Iris pigment epithelial cell (primary cell): Measurements from ENCODE around the gene EGFR.

Source experiments
- DNase-seq: peaks from one replicate; pipeline ENCODE4 v3.0.0-alpha.2; 2011; ENCODE audit warnings: low read depth

Gene EGFR

DNA sequence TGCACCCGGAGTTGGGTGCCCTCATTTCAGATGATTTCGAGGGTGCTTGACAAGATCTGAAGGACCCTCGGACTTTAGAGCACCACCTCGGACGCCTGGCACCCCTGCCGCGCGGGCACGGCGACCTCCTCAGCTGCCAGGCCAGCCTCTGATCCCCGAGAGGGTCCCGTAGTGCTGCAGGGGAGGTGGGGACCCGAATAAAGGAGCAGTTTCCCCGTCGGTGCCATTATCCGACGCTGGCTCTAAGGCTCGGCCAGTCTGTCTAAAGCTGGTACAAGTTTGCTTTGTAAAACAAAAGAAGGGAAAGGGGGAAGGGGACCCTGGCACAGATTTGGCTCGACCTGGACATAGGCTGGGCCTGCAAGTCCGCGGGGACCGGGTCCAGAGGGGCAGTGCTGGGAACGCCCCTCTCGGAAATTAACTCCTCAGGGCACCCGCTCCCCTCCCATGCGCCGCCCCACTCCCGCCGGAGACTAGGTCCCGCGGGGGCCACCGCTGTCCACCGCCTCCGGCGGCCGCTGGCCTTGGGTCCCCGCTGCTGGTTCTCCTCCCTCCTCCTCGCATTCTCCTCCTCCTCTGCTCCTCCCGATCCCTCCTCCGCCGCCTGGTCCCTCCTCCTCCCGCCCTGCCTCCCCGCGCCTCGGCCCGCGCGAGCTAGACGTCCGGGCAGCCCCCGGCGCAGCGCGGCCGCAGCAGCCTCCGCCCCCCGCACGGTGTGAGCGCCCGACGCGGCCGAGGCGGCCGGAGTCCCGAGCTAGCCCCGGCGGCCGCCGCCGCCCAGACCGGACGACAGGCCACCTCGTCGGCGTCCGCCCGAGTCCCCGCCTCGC, at the start of gene EGFR:
Gene EGFR (plus strand): TSS at position 657 of the 830 bp plus-strand sequence. CDS start 261 bp downstream, outside the sequence.
- peak; percentile 80 for DNase-seq

GRCh38 chr7:54969208-54969967, 49.4 kb upstream of the EGFR start:
- DNase-seq, result peak; percentile 23

GRCh38 chr7:54972733-54973294, 46.0 kb upstream of the EGFR start:
- DNase-seq, result no peak

DNA sequence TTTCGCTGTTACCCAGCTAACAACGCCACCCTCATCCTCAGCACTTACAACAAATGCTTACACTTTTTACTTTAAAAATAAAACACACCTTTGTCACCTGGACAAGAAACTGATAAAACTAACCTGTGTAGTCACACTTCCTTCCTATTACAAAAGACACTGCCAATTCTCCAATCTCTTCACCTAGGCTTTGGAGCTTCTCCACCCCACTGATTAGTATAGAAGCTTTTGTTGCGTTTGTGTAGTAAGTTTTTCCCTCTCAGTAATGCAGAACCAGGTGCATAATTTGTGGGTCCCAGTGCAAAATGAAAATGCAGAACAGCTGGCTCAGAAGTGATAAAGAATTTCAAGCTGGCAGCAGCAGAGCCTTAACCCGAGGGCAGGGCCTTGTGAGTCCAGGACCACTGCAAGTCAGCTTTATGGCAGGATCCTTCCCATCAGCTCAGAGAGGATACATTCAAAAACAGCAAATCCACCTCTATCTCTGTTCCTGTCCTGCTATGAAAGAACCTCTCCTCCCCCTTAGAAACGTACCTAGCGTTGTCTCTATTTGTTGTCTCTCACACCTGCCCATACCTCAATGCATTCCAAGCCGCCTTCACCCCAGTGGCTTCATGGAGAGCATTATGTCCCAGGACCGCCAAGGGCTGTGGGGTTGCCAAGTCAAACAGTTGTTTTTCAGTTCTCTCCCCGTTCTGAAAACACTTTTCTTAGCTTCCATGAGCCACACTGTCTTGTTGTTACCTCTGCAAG, 40.3 kb upstream of the EGFR start:
- no peak for DNase-seq

DNA sequence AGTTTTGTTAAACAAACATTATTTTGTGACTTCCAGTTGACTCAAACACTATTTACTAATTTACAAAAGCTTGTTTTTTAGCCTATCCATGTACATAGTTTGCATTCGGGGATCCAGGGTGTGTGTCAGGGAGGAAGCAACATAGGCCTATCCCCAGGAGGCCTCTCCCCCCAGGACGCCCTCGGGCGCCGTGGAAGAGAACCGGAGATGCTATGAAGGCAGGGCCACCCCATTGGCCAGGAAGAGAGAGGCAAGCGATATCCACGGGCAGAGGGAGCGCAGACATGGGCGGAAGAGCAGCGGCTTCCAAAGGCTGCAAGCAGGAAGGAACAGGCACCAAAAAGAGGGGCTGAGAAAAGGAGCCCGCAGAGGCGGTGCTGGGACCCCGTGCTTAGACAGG, 38.3 kb upstream of the EGFR start:
- no peak for DNase-seq

DNA sequence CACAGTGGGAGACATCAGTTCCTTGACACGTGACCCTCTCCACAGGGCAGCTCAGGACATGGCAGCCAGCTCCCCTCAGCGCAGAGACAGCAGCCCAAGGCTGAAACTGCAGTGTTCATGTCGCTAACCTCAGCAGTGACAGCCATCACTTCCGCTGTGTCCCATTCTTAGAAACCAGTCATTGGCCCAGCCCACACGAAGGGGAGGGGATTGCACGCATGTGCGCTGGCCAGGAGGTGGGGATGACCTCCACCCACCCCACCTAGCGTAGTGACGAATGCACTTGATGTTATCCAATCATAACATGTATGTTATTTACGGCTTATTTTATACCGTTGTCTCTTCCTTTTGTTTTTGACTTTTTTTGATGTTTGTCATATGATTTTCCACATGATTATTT, 36.9 kb upstream of the EGFR start:
- DNase-seq, result no peak

DNA sequence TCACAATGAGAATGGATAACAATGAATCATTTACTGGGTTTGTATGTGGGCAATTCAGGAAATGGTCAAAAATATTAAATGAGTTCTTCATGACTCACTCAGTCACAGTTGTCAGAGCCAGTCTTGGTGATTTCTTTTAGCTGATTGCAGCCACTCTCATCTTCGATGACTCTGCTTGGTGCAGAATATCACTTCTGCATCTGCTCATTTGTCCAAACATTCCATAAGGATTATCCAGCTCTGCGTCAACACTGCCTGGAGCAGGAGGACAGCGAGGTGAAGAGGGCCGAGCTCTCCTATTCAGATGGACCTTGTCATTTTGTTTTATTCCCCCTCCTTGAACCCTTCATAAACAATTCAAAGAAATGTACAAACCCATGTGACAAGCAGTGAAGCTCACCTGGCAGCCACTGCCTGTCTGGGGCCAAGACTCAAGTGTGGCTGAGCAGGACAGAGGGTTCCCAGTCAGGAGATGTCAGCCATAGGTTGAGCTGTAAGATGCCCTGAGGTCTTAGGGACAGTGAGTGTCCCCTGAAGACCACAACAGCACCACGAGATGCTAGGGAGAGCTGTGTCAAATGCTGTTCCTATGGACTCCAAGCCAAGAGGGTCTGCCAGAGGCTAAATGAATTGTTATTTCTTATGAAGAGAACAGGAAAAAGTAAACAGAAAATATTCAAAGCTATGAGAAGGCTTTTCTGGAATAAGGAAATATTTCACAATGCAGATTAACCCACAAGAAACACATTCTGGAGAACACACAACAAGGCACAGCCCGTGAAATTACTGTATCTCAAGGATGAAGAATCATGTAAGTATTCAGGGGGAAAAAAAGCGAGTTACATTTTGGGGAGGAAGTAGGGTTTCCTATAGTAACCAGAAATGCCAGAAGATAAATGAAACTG, 33.1 kb upstream of the EGFR start:
- peak; percentile 62 for DNase-seq

DNA sequence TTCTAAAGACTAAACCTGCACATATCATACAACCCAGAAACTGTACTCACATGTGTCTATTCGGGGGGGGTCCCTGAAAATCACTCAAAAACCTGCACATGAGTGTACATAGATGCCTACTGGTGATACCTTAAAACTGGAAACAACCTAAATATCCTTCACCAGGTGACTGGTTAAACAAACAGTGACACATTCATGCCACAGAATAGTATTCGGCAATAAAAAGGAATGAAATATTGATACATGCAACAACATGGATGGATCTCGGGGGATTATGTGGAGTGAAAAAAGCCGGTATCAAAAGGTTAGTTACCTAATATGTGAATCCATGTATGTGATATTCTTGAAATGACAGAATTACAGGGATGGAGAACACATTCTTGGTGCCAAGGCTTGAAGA, 32.1 kb upstream of the EGFR start:
- no peak for DNase-seq

DNA sequence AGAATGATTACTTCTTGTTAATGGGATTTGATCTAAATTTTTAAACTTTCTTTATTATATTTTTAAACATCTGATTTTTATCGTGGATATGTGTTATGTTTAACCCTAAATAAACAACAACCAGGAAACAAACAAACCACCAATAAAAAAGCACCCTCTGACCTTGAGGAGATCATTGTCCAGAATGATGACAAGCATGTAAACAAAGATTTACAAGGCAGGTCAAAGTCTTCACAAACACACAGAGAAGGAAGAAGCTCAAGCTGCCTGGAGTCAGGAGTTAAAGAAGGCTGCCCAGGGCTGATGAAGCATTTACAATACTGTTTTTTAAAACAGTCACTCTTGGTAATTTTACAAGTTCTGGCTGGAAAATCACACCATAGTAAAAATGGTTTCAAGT, 31.0 kb upstream of the EGFR start:
- DNase-seq, result no peak

DNA sequence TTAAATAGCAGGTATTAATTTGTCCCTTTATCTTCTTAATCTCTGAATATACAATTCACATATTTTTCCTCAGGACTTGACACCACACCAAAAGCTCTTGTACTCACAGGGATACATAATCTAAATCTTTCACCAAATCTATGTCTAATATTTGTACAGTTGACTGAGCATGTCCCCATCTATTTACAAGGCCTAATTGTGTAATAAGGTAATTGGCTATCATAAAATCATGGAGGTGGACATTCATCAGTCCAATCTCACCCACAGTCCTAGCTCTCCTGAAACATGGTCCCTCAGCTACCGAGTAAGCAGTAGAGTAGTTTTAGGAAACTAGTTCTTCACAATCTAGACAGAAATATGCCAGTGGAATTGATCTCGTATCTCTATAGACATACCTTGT, 30.3 kb upstream of the EGFR start:
- no peak for DNase-seq

DNA sequence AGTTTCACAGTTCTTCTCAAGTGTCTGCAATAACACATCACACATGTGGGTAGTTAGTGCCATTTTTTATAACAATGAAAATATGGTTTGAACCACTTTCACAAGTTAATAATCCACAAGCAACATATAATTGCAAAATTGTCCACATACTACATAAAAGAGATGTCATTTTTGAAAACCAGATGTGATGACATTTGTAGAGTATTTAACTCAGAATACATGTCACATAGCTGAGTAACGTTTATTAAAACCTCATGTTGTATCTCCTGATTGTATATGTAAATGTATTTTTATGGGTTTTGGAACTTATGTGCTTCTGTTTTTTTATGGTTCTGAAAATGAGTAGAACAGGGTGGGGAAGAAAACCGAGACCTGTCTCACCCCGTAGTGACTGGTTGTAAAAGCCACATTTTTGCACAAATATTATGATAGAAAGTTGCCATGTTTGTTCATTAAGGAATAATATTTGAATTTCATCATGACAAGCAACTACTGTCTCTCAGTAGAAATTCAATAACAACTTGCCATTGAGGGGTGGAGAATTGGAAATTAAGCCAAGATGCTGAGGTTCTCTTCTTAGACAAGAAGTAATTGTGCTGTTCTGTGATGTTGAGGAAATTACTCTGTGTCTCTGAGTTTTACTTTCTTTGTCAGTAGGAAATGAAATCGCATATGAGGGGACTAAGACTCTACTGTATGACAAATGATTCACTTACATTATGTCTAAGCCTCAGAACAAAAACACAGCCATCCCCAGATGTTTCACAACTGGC, 29.2 kb upstream of the EGFR start:
- no peak for DNase-seq

GRCh38 chr7:54991341-54991740, 27.5 kb upstream of the EGFR start:
- no peak for DNase-seq

- peak; percentile 17 for DNase-seq
Observed at GRCh38 chr7:54992871-54993475, 25.8 kb upstream of the EGFR start.

GRCh38 chr7:54995166-54995565, 23.7 kb upstream of the EGFR start:
- no peak for DNase-seq

GRCh38 chr7:54995610-54996363, 23.0 kb upstream of the EGFR start:
- DNase-seq, result peak; percentile 82

- no peak for DNase-seq
Observed at GRCh38 chr7:54996391-54996790, 22.4 kb upstream of the EGFR start.

DNA sequence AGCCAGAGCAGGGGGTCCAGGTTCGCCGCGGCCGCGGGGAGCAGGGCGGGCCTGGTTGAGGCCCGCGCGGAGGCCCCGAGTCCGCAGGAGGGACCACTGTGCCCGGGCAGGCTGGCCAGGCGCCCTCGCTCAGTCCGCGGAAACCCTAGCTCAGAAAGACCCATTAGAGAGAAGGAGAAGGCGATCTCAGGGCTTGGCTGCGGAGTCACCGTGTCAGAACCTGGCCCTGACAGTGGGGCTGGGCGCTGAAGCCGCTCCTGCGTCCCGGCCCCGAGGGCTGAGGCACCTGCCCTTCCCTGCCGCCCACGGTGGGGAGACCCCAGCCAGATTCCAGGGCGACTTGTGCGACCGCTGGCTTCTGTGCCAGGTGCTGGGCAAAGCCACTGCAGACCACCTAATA, 14.2 kb upstream of the EGFR start:
- no peak for DNase-seq

GRCh38 chr7:55005241-55005851, 13.5 kb upstream of the EGFR start:
- DNase-seq, result no peak

GRCh38 chr7:55006499-55006898, 12.3 kb upstream of the EGFR start:
- DNase-seq, result no peak
